HG02885 (cell line): ENCODE results near the gene HAL.

ENCODE experiments used
- ATAC-seq: cut with Tn5 transposase; IDR thresholded peaks from one replicate; pipeline ENCODE4 v1.9.1; 2021; ENCODE audit warnings: mild to moderate bottlenecking; ENCODE audit not compliant: unreplicated experiment, poor library complexity

Gene HAL

GRCh38 chr12:95943330-95943842 lies 52.8 kb downstream of the HAL start, which contains the start of gene AMDHD1:
AMDHD1 (plus strand) TSS chr12:95943331; CDS start chr12:95943399, 68 bp downstream.
- peak; percentile 65 for ATAC-seq

GRCh38 chr12:95942524-95943329 lies 53.4 kb downstream of the HAL start, which contains the start of gene CCDC38:
CCDC38 (minus strand) TSS chr12:95942614; CDS start chr12:95936509, 6,105 bp downstream.
- ATAC-seq: peak; percentile 98

GRCh38 chr12:95942101-95942523 lies 54.0 kb downstream of the HAL start:
- no peak for ATAC-seq

- no peak for ATAC-seq
These were observed 55.6 kb downstream of the HAL start for GRCh38 chr12:95940514-95940913.
